Fibroblast of villous mesenchyme (primary cell): ENCODE results near the gene ZXDC. TPM values are rescaled to one million over a fixed set of nuclear protein-coding genes. Genes with fewer than 3 reads are reported as not detected.

Experiments used
- DNase-seq: peaks from one replicate; pipeline ENCODE4 v3.0.0-alpha.2; 2010; ENCODE audit warnings: low read depth
- H3K4me3 ChIP-seq: 2 replicates; pipeline ENCODE4 v1.5.1; 2011; ENCODE audit warnings: low read depth, mild to moderate bottlenecking, low read length
- CTCF ChIP-seq: IDR thresholded peaks from 2 replicates; pipeline ENCODE4 v1.5.1; 2012; ENCODE audit warnings: low read depth, mild to moderate bottlenecking, low read length; ENCODE audit not compliant: insufficient read depth
- total RNA-seq: library from RNA; depleted of rRNA; stranded (reverse); fragments of >200 nt; gene quantifications from 2 replicates; pipeline ENCODE4 v1.2.3, GENCODE V29; 2012

The ZXDC gene
- total RNA-seq, 1 donor, result 17.7 TPM

- H3K4me3 ChIP-seq, result no peak overlapping the region
- no peak for TF ChIP-seq CTCF
- DNase-seq, result no peak
These were observed 44.6 kb downstream of the ZXDC start for GRCh38 chr3:126431103-126431534.

GRCh38 chr3:126424751-126425150, 50.9 kb downstream of the ZXDC start:
- DNase-seq, result no peak
- TF ChIP-seq CTCF, result no peak
- H3K4me3 ChIP-seq, result no peak overlapping the region

- no peak for TF ChIP-seq CTCF
- no peak overlapping the region for H3K4me3 ChIP-seq
- no peak for DNase-seq
These were observed 51.5 kb downstream of the ZXDC start for GRCh38 chr3:126424039-126424717.

GRCh38 chr3:126423191-126424038, 52.3 kb downstream of the ZXDC start:
- TF ChIP-seq CTCF, result no peak
- DNase-seq, result no peak
- H3K4me3 ChIP-seq, result no peak overlapping the region

- TF ChIP-seq CTCF, result no peak
- H3K4me3 ChIP-seq, result no peak overlapping the region
- DNase-seq, result no peak
These were observed 53.1 kb downstream of the ZXDC start for GRCh38 chr3:126422571-126423091.

- no peak for TF ChIP-seq CTCF
- no peak for DNase-seq
- no peak overlapping the region for H3K4me3 ChIP-seq
These were observed 53.6 kb downstream of the ZXDC start for GRCh38 chr3:126422121-126422520.
